Osteoblast (primary cell): ENCODE measurements around the gene CRTC1. TPM values are rescaled to one million over a fixed set of nuclear protein-coding genes. Genes with fewer than 3 reads are reported as not detected.
A peak's percentile ranks its signal among the peaks of the same experiment; 100 is the strongest.

Source experiments
- DNase-seq: peaks from one replicate; pipeline ENCODE4 v3.0.0; 2011; ENCODE audit warnings: low spot score, mixed read lengths; ENCODE audit not compliant: insufficient read length; ENCODE audit errors: missing footprints
- H2AFZ ChIP-seq: 2 replicates; pipeline ENCODE4 v1.6.0; 2011; ENCODE audit warnings: mild to moderate bottlenecking, low read length
- H3K27ac ChIP-seq: 2 replicates; pipeline ENCODE4 v1.5.1; 2011; ENCODE audit warnings: mild to moderate bottlenecking, low read depth, low read length, moderate library complexity
- H3K27me3 ChIP-seq: 2 replicates; pipeline ENCODE4 v1.6.0; 2012; ENCODE audit warnings: mild to moderate bottlenecking, control low read depth, inconsistent platforms, low read length, moderate library complexity; ENCODE audit not compliant: insufficient read depth
- H3K36me3 ChIP-seq: 2 replicates; pipeline ENCODE4 v1.5.1; 2011; ENCODE audit warnings: mild to moderate bottlenecking, low read length, control low read depth, moderate library complexity; ENCODE audit not compliant: insufficient read depth
- H3K4me1 ChIP-seq: 2 replicates; pipeline ENCODE4 v1.5.1; 2011; ENCODE audit warnings: mild to moderate bottlenecking, low read length, control low read depth, moderate library complexity; ENCODE audit not compliant: insufficient read depth
- H3K4me2 ChIP-seq: 2 replicates; pipeline ENCODE4 v1.6.0; 2011; ENCODE audit warnings: mild to moderate bottlenecking, low read length; ENCODE audit not compliant: insufficient read depth
- H3K4me3 ChIP-seq: fragments of 200-600 bp; sonication (generic); 3 replicates; pipeline ENCODE4 v1.5.1; 2012; ENCODE audit warnings: mild to moderate bottlenecking, low read length, inconsistent platforms; ENCODE audit not compliant: insufficient read depth
- H3K79me2 ChIP-seq: 2 replicates; pipeline ENCODE4 v1.6.0; 2012; ENCODE audit warnings: mild to moderate bottlenecking, low read length, control low read depth, inconsistent platforms; ENCODE audit not compliant: insufficient read depth
- H3K9me3 ChIP-seq: 2 replicates; pipeline ENCODE4 v1.5.1; 2011; ENCODE audit warnings: low read depth, low read length, control low read depth
- H4K20me1 ChIP-seq: 2 replicates; pipeline ENCODE4 v1.6.0; 2012; ENCODE audit warnings: mild to moderate bottlenecking, low read length, control low read depth; ENCODE audit not compliant: insufficient read depth
- total RNA-seq: library from RNA; depleted of rRNA; stranded (reverse); fragments of >200 nt; gene quantifications from 2 replicates; pipeline ENCODE4 v1.2.3, GENCODE V29; 2012
- TF ChIP-seq, protein P1 (sequence below): IDR thresholded peaks from 2 replicates; pipeline ENCODE4 v1.5.1; 2011; ENCODE audit warnings: mild to moderate bottlenecking, low read depth, low read length, moderate library complexity; ENCODE audit errors: extremely low read depth

CRTC1 gene
- total RNA-seq, 1 donor = 4.0 TPM

DNA sequence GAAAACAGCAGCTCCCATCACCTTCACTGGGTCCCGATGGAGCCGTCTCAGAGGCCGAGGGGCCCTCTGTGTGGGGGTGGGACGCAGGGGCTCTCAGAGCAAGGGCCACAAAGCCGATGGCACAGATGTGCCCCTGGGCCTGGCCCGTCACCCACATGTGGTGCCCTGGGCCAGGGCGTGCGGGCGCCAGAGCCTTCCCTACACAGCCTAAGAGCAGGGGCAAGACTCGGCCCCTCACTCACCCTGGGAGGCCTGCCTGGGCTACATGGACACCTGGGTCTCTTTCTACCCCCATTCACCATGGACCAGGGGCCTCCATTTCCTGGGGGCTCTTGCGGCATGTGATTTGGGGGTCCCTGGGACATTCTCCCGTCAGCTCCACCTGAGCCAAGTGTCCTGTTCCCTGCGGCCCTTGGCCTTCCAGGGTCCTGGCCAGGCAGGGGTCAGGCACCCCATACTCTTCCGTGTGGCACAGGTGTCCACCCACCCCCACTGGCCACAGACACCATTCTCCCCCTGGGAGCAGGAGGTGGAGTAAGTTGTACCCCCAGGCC, 97.6 kb downstream of the CRTC1 start:
- no peaks in the 10 kb centered on the region for H3K36me3 ChIP-seq
- H3K9me3 ChIP-seq = no peaks in the 10 kb centered on the region
- H3K4me3 ChIP-seq = no peak overlapping the region
- H3K27ac ChIP-seq = no peak overlapping the region
- no peaks in the 10 kb centered on the region for H3K27me3 ChIP-seq
- H3K4me2 ChIP-seq = no peak overlapping the region
- H4K20me1 ChIP-seq = peaks cover 3% of the 10 kb centered on the region
- DNase-seq = peak; percentile 93
- no peak overlapping the region for H2AFZ ChIP-seq
- peaks cover 8% of the 10 kb centered on the region for H3K4me1 ChIP-seq
- no peaks in the 10 kb centered on the region for H3K79me2 ChIP-seq
- TF ChIP-seq, protein P1, sequence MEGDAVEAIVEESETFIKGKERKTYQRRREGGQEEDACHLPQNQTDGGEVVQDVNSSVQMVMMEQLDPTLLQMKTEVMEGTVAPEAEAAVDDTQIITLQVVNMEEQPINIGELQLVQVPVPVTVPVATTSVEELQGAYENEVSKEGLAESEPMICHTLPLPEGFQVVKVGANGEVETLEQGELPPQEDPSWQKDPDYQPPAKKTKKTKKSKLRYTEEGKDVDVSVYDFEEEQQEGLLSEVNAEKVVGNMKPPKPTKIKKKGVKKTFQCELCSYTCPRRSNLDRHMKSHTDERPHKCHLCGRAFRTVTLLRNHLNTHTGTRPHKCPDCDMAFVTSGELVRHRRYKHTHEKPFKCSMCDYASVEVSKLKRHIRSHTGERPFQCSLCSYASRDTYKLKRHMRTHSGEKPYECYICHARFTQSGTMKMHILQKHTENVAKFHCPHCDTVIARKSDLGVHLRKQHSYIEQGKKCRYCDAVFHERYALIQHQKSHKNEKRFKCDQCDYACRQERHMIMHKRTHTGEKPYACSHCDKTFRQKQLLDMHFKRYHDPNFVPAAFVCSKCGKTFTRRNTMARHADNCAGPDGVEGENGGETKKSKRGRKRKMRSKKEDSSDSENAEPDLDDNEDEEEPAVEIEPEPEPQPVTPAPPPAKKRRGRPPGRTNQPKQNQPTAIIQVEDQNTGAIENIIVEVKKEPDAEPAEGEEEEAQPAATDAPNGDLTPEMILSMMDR = no peak

DNA sequence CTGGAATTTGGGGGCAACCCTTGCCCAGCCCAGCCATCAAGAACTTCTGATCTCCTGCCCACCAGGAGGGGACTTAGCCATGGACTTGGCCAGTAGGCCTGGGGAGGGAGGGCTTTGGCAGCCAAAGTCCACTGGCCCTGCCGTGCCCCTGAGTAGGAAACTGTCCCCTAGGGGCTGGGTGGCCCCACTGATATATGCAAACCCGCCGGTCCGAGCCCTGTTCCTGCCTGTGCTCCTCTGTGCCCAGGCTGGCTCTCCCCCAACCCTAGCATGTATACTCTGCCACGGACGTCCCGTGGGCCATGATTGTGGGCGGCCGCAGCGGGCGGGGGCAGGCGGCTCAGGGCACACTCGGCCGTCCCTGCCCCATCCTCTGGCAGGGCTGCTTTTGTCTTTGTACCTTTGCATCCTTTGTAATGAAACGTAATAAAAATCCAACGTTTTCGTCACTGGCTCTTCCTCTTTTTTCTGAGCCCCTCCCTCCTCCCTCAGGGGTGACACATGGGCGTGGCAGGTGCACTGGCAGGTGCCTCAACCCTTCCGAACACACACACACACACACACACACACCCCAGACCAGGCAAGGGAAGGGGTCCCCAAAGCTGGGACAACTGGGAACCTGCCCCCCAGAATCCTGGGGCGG, 98.5 kb downstream of the CRTC1 start:
- H3K27ac ChIP-seq = no peak overlapping the region
- H3K36me3 ChIP-seq = no peaks in the 10 kb centered on the region
- no peaks in the 10 kb centered on the region for H3K79me2 ChIP-seq
- H3K4me3 ChIP-seq = no peak overlapping the region
- H3K9me3 ChIP-seq = no peaks in the 10 kb centered on the region
- no peaks in the 10 kb centered on the region for H3K4me1 ChIP-seq
- peak; percentile 89 for DNase-seq
- no peak overlapping the region for H2AFZ ChIP-seq
- no peaks in the 10 kb centered on the region for H3K27me3 ChIP-seq
- peaks cover 3% of the 10 kb centered on the region for H4K20me1 ChIP-seq
- no peak overlapping the region for H3K4me2 ChIP-seq
- TF ChIP-seq, protein P1 = no peak

DNA sequence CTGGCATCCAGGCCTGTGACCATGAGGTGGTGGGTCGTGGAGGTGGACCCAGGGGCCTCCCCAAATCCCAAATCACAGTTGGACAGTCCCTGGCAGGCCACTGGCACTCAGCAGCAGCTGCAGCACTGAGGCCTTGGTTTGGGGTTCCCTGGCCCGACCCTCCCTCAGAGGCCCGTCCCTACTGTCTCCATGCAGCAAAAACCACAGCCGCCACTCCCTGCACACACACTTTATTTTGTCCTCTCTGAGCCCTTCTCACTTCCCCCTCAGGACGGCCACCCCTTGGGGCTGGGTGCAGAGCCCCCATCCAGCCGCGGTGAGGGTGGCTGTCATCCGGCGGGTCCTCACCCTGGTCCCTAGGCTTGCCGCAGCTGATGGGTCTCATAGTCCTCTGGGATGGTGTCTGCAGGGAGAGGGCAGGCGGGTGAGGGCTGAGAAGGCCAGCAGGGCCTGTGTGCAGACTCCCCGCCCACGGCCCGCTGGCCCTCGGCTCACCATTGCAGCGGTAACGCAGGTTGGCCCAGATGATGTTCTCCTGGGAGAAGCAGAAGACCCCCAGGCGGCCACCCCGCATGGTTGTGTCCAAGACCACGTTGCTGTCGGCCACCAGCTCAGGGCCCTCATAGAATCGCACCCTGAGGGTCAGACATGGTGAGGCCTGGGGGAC, 99.2 kb downstream of the CRTC1 start:
- no peak overlapping the region for H3K27ac ChIP-seq
- TF ChIP-seq, protein P1 = no peak
- H3K4me3 ChIP-seq = no peak overlapping the region
- peaks cover 3% of the 10 kb centered on the region for H4K20me1 ChIP-seq
- no peaks in the 10 kb centered on the region for H3K4me1 ChIP-seq
- H3K4me2 ChIP-seq = no peak overlapping the region
- no peaks in the 10 kb centered on the region for H3K79me2 ChIP-seq
- H2AFZ ChIP-seq = no peak overlapping the region
- H3K27me3 ChIP-seq = no peaks in the 10 kb centered on the region
- H3K9me3 ChIP-seq = no peaks in the 10 kb centered on the region
- DNase-seq = no peak
- no peaks in the 10 kb centered on the region for H3K36me3 ChIP-seq
